Uterus (tissue), 4 donors: Measurements from ENCODE around the gene WEE1. TPM values are rescaled to one million over a fixed set of nuclear protein-coding genes. Genes with fewer than 3 reads are reported as not detected.

Experiments used
- DNase-seq, 2 donors: peaks; one replicate each; pipeline ENCODE4 v3.0.0-alpha.2; 2019 to 2020
- H3K27ac ChIP-seq, 2 donors: fragments of 200-600 bp; sonication (generic); 1 replicate in 1 of 2; 2 replicates in 1 of 2; pipeline ENCODE4 v1.5.1; 2016 to 2018
- H3K27me3 ChIP-seq, 2 donors: fragments of 200-600 bp; sonication (generic); one replicate each; pipeline ENCODE4 v1.5.1; 2018 to 2019; ENCODE audit warnings: control low read depth in 1 of 2
- H3K36me3 ChIP-seq, 2 donors: fragments of 200-600 bp; sonication (generic); one replicate each; pipeline ENCODE4 v1.5.1; 2019; ENCODE audit warnings: control low read depth in 1 of 2
- H3K4me1 ChIP-seq, 2 donors: fragments of 200-600 bp; sonication (generic); one replicate each; pipeline ENCODE4 v1.5.1; 2018 to 2019; ENCODE audit warnings: control low read depth in 1 of 2
- H3K4me3 ChIP-seq, 2 donors: fragments of 200-600 bp; sonication (generic); 1 replicate in 1 of 2; 2 replicates in 1 of 2; pipeline ENCODE4 v1.5.1; 2018 to 2019; ENCODE audit warnings: mild to moderate bottlenecking in 1 of 2
- H3K9me3 ChIP-seq, 2 donors: fragments of 200-600 bp; sonication (generic); one replicate each; pipeline ENCODE4 v1.5.1; 2019; ENCODE audit warnings: control low read depth in 1 of 2
- CTCF ChIP-seq, 4 experiments: fragments of 200-600 bp in 2 of 4; fragments of 450-650 bp in 2 of 4; sonication (generic) in 2 of 4; IDR thresholded peaks; one replicate each; pipeline ENCODE4 v1.5.1; 2016 to 2019; ENCODE audit warnings: antibody characterized with exemption in 4 of 4, mild to moderate bottlenecking in 2 of 4, moderate library complexity in 1 of 4
- POLR2A ChIP-seq, 2 donors: fragments of 450-650 bp; IDR thresholded peaks; one replicate each; pipeline ENCODE4 v1.6.1; 2016; ENCODE audit warnings: antibody characterized with exemption in 2 of 2, mild to moderate bottlenecking in 1 of 2, moderate library complexity in 1 of 2
- intact Hi-C: fragments of 100-400 bp; cut with DNase I; formaldehyde crosslinking; loops from one replicate; pipeline ENCODE4 v1.15.1; 2023; ENCODE audit warnings: low total_unique reads
- total RNA-seq, 4 donors: library from RNA; depleted of rRNA in 3 of 4; stranded (reverse); fragments of >200 nt in 3 of 4; gene quantifications; one replicate each; pipeline versions ENCODE4 v1.1.0 to v1.2.4, GENCODE V29; 2014 to 2023
- donor health status: DM: yes; HTN: yes; CAD: no.

The WEE1 gene
- total RNA-seq, 4 donors from 2014 or later = 30.0 to 105 (median 60.0) TPM

DNA sequence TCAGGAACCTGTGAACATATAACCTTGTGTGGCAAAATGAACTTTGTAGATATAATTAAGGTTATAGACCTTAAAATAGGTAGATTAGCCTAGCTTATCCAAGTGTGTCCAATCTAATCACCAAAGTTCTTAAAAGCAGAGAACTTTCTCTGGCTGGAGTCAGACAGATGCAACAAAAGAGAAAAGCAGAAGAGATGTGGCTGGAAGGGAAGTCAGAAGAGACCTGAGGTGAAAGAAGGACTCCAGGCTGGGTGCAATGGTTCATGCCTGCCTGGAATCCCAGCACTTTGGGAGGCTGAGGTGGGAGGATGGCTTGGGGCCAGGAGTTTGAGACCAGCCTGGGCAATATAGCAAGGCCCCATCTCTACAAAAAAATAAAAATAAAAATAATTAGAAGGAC lies 51.0 kb downstream of the WEE1 start:
- Histone ChIP-seq H3K4me1 (no peaks in the 10 kb centered on the region), H3K27me3 (no peaks in the 10 kb centered on the region), H3K4me3 (no peak overlapping the region), H3K9me3 (no peaks in the 10 kb centered on the region), H3K27ac (peak overlapping the region in 1 of 2 donors; percentile 46), H3K36me3 (no peaks in the 10 kb centered on the region)
- TF ChIP-seq POLR2A (IDR thresholded peaks at IDR 0.05) (no peak), CTCF (IDR thresholded peaks at IDR 0.05) (no peak)
- DNase-seq = no peak
- intact Hi-C loops = no loop called here

GRCh38 chr11:9625162-9625561 lies 51.7 kb downstream of the WEE1 start:
- peak overlapping the region; percentile 46 to 71 for H3K27ac ChIP-seq
- H3K9me3 ChIP-seq = no peaks in the 10 kb centered on the region
- H3K27me3 ChIP-seq = no peaks in the 10 kb centered on the region
- DNase-seq = peak; percentile 64 to 73
- no peaks in the 10 kb centered on the region for H3K4me1 ChIP-seq
- no peak overlapping the region for H3K4me3 ChIP-seq
- H3K36me3 ChIP-seq = no peaks in the 10 kb centered on the region
- intact Hi-C loops = no loop called here
- TF ChIP-seq POLR2A (IDR thresholded peaks at IDR 0.05) (no peak), CTCF (IDR thresholded peaks at IDR 0.05) (no peak)

GRCh38 chr11:9625728-9626127 lies 52.3 kb downstream of the WEE1 start:
- peak overlapping the region; percentile 46 to 71 for H3K27ac ChIP-seq
- no peaks in the 10 kb centered on the region for H3K36me3 ChIP-seq

DNA sequence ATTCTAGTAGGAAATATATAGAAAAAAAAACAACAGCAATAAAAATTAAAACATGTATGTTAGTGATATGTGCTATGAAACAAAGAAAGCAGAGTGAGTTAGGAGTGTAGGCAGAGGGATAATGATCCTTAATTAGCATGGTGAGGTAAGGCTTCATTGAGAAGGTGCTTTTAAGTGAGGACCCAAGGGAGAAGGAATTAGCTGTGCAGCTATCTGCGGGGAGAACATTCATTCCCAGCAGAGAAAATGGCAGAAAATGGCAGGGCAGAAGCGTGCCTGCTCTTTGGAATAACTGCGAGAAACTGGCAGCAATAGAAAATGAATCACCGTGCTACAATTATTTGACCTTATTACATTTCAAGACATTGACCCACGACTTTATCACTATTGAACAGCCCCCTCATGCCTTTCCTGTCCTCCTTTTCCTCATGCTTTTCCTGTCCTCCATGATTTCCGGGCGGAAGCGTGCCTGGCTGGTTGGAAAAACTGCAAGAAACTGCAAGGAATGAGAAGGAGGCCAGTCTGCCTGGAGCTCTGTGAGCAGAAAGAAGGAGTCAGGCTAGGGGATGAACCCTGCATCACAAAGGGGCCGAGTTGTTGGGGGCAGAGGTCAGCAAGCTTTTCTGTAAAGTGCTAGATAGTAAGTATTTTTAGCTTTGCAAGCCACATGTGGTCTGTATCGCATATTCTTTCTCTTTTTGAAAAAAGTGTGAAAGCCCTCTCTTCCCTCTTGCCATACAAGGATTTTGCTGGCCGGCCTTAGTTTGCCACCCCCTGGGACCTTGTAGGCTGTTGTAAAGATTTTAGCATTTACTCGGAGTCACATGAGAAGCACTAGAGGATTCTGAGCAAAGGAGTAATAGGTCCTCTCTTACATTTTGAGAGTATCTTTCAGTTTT lies 53.3 kb downstream of the WEE1 start:
- H3K27ac ChIP-seq = peak overlapping the region; percentile 46 to 71
- DNase-seq = no peak
- TF ChIP-seq POLR2A (IDR thresholded peaks at IDR 0.05) = no peak
- TF ChIP-seq CTCF (IDR thresholded peaks at IDR 0.05) = no peak
- no peaks in the 10 kb centered on the region for H3K4me1 ChIP-seq
- intact Hi-C loops = no loop called here
- H3K9me3 ChIP-seq = no peaks in the 10 kb centered on the region
- H3K4me3 ChIP-seq = no peak overlapping the region
- no peaks in the 10 kb centered on the region for H3K27me3 ChIP-seq
- no peaks in the 10 kb centered on the region for H3K36me3 ChIP-seq

More at GRCh38 chr11:9625728-9626127, 52.3 kb downstream of the WEE1 start:
- H3K4me3 ChIP-seq = no peak overlapping the region
- intact Hi-C loops = no loop called here
- no peak for TF ChIP-seq CTCF (IDR thresholded peaks at IDR 0.05)
- no peak for TF ChIP-seq POLR2A (IDR thresholded peaks at IDR 0.05)
- no peaks in the 10 kb centered on the region for H3K27me3 ChIP-seq
- DNase-seq = no peak
- H3K9me3 ChIP-seq = no peaks in the 10 kb centered on the region
- no peaks in the 10 kb centered on the region for H3K4me1 ChIP-seq

DNA sequence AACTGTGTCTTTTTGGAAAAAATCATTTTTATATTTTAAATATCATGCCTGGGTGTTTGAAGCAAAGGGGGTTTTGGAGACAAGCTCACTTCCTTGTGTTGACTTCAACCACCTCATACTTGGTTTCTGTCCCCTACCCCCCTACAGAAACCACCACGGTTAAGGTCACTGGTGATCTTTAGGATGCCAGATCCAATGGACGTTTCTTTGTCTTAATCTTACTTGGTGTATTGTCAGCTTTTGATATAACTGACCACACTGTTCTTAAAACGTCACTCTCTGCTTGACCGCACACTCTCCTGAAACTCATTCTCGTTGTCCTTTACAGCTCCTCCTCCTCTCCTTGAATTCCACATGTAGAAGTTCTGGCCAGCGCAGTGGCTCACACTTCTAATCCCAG lies 55.6 kb downstream of the WEE1 start:
- no peaks in the 10 kb centered on the region for H3K9me3 ChIP-seq
- TF ChIP-seq CTCF (IDR thresholded peaks at IDR 0.05) = no peak
- no peak for TF ChIP-seq POLR2A (IDR thresholded peaks at IDR 0.05)
- H3K27ac ChIP-seq = no peak overlapping the region
- H3K4me1 ChIP-seq = no peaks in the 10 kb centered on the region
- no peaks in the 10 kb centered on the region for H3K27me3 ChIP-seq
- H3K4me3 ChIP-seq = no peak overlapping the region
- no peak for DNase-seq
- intact Hi-C loops = no loop called here
- no peaks in the 10 kb centered on the region for H3K36me3 ChIP-seq
